Measurements from ENCODE around the gene RFC1. TPM values are rescaled to one million over a fixed set of nuclear protein-coding genes. Genes with fewer than 3 reads are reported as not detected.
"Not testable (repeated sequence)": the region's sequence is repeated elsewhere in the genome, so short reads cannot be mapped to it uniquely, and the experiment has no call there.

Gene RFC1
- total and polyA plus RNA-seq, 4 donors: 13.3 to 45.2 (median 30.8) TPM

DNA sequence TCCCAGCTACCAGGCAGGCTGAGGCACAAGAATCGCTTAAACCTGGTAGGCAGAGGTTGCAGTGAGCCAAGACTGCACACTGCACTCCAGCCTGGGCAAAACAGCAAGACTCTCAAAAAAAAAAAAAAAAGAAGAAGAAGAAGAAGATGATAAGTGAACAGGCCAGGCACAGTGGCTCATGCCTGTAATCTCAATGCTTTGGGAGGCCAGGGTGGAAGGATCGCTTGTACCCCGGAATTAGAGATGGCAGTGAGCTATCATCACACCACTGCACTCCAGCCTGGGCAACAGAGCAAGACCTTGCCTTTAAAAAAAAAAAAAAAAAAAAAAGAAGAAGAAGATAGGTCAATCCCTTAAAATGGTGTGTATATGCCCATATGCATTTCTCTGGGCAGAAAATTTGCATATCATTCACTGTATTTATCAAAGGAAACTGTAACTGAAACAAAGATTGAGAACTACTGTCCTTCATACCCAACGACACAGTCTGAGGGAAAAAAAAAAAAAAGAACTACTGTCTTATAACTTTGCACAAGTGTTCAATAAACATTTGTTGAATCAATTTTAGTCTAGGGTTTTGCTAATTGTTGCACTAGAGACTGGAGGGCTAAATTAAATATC is 2.3 kb downstream of the RFC1 start:
- H3K36me3 ChIP-seq (ENCODE audit: control insufficient read depth in 4 of 4, insufficient read depth in 3 of 4, low read depth in 1 of 4, low read length in 3 of 4): peaks cover 0 to 2% (median 0%) of the 10 kb centered on the region in 4 donors
- no peak overlapping the region for H3K9ac ChIP-seq (ENCODE audit: low read depth in 1 of 2, low read length in 2 of 2)
- H3K4me1 ChIP-seq (ENCODE audit: control insufficient read depth in 4 of 4, insufficient read depth in 4 of 4, low read length in 3 of 4): peaks cover 8 to 38% (median 25%) of the 10 kb centered on the region in 4 donors
- H3K4me3 ChIP-seq (ENCODE audit: low read depth in 1 of 3, low read length in 3 of 3): no peak overlapping the region
- peak overlapping the region in 1 of 2 donors; percentile 28 for H3K27ac ChIP-seq (ENCODE audit: low read depth in 1 of 2, low read length in 2 of 2)
- no peaks in the 10 kb centered on the region for H3K9me3 ChIP-seq (ENCODE audit: control insufficient read depth in 4 of 4, low read length in 3 of 4)
- WGBS: 76% methylated on average over 4 of the region's 4 CpGs
- H3K27me3 ChIP-seq (ENCODE audit: control insufficient read depth in 4 of 4, insufficient read depth in 4 of 4, low read length in 3 of 4): no peaks in the 10 kb centered on the region
- TF ChIP-seq GABPA (IDR thresholded peaks at IDR 0.05 in 1 of 2, conservative IDR thresholded peaks at IDR 0.05 in 1 of 2) (no peak), NR2F2 (IDR thresholded peaks at IDR 0.05) (no peak), TAF1 (conservative IDR thresholded peaks at IDR 0.05) (no peak), HNF4A (conservative IDR thresholded peaks at IDR 0.05) (no peak), RAD21 (IDR thresholded peaks at IDR 0.05) (no peak), RXRA (IDR thresholded peaks at IDR 0.05) (no peak), EGR1 (IDR thresholded peaks at IDR 0.05; ENCODE audit: low read depth in 2 of 2) (no peak), FOXA1 (IDR thresholded peaks at IDR 0.05) (no peak), HNF4G (IDR thresholded peaks at IDR 0.05) (no peak), FOXA2 (IDR thresholded peaks at IDR 0.05) (no peak), YY1 (IDR thresholded peaks at IDR 0.05) (no peak)
- TF ChIP-seq, protein P1, sequence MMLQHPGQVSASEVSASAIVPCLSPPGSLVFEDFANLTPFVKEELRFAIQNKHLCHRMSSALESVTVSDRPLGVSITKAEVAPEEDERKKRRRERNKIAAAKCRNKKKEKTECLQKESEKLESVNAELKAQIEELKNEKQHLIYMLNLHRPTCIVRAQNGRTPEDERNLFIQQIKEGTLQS (IDR thresholded peaks at IDR 0.05): no peak
- TF ChIP-seq, protein P2, sequence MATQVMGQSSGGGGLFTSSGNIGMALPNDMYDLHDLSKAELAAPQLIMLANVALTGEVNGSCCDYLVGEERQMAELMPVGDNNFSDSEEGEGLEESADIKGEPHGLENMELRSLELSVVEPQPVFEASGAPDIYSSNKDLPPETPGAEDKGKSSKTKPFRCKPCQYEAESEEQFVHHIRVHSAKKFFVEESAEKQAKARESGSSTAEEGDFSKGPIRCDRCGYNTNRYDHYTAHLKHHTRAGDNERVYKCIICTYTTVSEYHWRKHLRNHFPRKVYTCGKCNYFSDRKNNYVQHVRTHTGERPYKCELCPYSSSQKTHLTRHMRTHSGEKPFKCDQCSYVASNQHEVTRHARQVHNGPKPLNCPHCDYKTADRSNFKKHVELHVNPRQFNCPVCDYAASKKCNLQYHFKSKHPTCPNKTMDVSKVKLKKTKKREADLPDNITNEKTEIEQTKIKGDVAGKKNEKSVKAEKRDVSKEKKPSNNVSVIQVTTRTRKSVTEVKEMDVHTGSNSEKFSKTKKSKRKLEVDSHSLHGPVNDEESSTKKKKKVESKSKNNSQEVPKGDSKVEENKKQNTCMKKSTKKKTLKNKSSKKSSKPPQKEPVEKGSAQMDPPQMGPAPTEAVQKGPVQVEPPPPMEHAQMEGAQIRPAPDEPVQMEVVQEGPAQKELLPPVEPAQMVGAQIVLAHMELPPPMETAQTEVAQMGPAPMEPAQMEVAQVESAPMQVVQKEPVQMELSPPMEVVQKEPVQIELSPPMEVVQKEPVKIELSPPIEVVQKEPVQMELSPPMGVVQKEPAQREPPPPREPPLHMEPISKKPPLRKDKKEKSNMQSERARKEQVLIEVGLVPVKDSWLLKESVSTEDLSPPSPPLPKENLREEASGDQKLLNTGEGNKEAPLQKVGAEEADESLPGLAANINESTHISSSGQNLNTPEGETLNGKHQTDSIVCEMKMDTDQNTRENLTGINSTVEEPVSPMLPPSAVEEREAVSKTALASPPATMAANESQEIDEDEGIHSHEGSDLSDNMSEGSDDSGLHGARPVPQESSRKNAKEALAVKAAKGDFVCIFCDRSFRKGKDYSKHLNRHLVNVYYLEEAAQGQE (IDR thresholded peaks at IDR 0.05): no peak
- TF ChIP-seq, protein P3, sequence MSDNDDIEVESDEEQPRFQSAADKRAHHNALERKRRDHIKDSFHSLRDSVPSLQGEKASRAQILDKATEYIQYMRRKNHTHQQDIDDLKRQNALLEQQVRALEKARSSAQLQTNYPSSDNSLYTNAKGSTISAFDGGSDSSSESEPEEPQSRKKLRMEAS (IDR thresholded peaks at IDR 0.05): no peak
- TF ChIP-seq, protein P4, sequence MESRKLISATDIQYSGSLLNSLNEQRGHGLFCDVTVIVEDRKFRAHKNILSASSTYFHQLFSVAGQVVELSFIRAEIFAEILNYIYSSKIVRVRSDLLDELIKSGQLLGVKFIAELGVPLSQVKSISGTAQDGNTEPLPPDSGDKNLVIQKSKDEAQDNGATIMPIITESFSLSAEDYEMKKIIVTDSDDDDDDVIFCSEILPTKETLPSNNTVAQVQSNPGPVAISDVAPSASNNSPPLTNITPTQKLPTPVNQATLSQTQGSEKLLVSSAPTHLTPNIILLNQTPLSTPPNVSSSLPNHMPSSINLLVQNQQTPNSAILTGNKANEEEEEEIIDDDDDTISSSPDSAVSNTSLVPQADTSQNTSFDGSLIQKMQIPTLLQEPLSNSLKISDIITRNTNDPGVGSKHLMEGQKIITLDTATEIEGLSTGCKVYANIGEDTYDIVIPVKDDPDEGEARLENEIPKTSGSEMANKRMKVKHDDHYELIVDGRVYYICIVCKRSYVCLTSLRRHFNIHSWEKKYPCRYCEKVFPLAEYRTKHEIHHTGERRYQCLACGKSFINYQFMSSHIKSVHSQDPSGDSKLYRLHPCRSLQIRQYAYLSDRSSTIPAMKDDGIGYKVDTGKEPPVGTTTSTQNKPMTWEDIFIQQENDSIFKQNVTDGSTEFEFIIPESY (IDR thresholded peaks at IDR 0.05): no peak
- DNase-seq (ENCODE audit: low spot score): no peak

DNA sequence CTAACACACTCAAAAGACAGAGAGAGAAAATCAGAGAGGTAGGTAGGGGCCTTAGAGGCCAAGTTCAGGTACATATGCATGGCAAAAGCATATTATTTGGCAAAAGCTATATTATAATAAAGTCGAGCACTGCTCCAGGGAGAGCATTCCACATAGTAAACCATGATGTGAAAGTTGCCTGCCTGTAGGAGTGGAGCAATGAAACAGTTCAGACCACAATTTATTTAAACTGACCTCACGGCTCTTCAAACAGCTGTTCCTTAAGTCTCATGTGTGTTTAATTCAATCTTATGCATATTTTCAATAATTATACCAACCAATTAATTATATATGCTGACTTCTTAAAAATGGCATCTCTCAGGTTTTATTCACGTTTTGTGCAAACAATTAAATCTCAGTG is 3.3 kb downstream of the RFC1 start:
- TF ChIP-seq, protein P3 (IDR thresholded peaks at IDR 0.05): no peak
- TF ChIP-seq, protein P5, sequence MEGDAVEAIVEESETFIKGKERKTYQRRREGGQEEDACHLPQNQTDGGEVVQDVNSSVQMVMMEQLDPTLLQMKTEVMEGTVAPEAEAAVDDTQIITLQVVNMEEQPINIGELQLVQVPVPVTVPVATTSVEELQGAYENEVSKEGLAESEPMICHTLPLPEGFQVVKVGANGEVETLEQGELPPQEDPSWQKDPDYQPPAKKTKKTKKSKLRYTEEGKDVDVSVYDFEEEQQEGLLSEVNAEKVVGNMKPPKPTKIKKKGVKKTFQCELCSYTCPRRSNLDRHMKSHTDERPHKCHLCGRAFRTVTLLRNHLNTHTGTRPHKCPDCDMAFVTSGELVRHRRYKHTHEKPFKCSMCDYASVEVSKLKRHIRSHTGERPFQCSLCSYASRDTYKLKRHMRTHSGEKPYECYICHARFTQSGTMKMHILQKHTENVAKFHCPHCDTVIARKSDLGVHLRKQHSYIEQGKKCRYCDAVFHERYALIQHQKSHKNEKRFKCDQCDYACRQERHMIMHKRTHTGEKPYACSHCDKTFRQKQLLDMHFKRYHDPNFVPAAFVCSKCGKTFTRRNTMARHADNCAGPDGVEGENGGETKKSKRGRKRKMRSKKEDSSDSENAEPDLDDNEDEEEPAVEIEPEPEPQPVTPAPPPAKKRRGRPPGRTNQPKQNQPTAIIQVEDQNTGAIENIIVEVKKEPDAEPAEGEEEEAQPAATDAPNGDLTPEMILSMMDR (IDR thresholded peaks at IDR 0.05; ENCODE audit: low read depth, low read length, missing input control): no peak
- no peak for TF ChIP-seq FOXA1 (IDR thresholded peaks at IDR 0.05)
- Histone ChIP-seq H3K9me3 (ENCODE audit: control insufficient read depth in 4 of 4, low read length in 3 of 4) (no peaks in the 10 kb centered on the region), H3K36me3 (ENCODE audit: control insufficient read depth in 4 of 4, insufficient read depth in 3 of 4, low read depth in 1 of 4, low read length in 3 of 4) (peaks cover 0 to 2% (median 0%) of the 10 kb centered on the region in 4 donors), H3K4me1 (ENCODE audit: control insufficient read depth in 4 of 4, insufficient read depth in 4 of 4, low read length in 3 of 4) (peaks cover 8 to 37% (median 25%) of the 10 kb centered on the region in 4 donors), H3K27me3 (ENCODE audit: control insufficient read depth in 4 of 4, insufficient read depth in 4 of 4, low read length in 3 of 4) (no peaks in the 10 kb centered on the region), H3K27ac (ENCODE audit: low read depth in 1 of 2, low read length in 2 of 2) (no peak overlapping the region), H3K4me3 (ENCODE audit: low read depth in 1 of 3, low read length in 3 of 3) (no peak overlapping the region), H3K9ac (ENCODE audit: low read depth in 1 of 2, low read length in 2 of 2) (no peak overlapping the region)
- 83% methylated on average over 3 of the region's 3 CpGs for whole genome bisulfite sequencing
- no peak for DNase-seq (ENCODE audit: low spot score)

DNA sequence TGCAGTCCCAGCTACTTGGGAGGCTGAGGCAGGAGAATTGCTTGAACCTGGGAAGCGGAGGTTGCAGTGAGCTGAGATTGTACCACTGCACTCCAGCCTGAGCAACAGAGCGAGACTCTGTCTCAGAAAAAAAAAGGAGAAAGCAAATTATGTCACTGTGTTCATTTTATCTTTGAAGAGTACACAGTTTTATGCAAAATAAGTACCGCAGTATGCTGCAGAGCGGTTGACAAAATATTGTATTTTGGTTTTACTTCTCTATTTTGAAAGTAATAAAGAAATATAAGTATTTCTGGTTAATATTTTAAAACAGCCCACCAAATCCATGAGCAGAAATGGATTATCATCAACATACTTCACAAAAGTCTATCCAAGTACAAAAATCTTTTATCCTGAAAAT is 5.6 kb downstream of the RFC1 start:
- 96% methylated on average over 4 of the region's 4 CpGs for WGBS
- H3K27ac ChIP-seq (ENCODE audit: low read depth in 1 of 2, low read length in 2 of 2); H3K4me3 ChIP-seq (ENCODE audit: low read depth in 1 of 3, low read length in 3 of 3); DNase-seq (ENCODE audit: low spot score); H3K36me3 ChIP-seq (ENCODE audit: control insufficient read depth in 4 of 4, insufficient read depth in 3 of 4, low read depth in 1 of 4, low read length in 3 of 4); H3K27me3 ChIP-seq (ENCODE audit: control insufficient read depth in 4 of 4, insufficient read depth in 4 of 4, low read length in 3 of 4); H3K9me3 ChIP-seq (ENCODE audit: control insufficient read depth in 4 of 4, low read length in 3 of 4); H3K9ac ChIP-seq (ENCODE audit: low read depth in 1 of 2, low read length in 2 of 2): not testable (repeated sequence)
- H3K4me1 ChIP-seq (ENCODE audit: control insufficient read depth in 4 of 4, insufficient read depth in 4 of 4, low read length in 3 of 4): peaks cover 10 to 30% (median 27%) of the 10 kb centered on the region in 4 donors

Data from liver (tissue), 9 donors.